HCT116 (cell line): Measurements from ENCODE around the gene IL1B. TPM values are rescaled to one million over a fixed set of nuclear protein-coding genes. Genes with fewer than 3 reads are reported as not detected.

Experiments used
- ATAC-seq: fragments of 200-7000 bp; cut with Tn5 transposase; 2 replicates; pipeline ENCODE4 v1.9.1; 2020; ENCODE audit warnings: mild to moderate bottlenecking, moderate library complexity
- BruUV-seq: library from RNA; stranded (reverse); fragments of 400-500 nt; replicated peaks from 2 replicates; lab custom pipeline; 2021; lab: Mats Ljungman, UMichigan
- CTCF ChIA-PET: fragments of 300-600 bp; sonication (Branson Sonifier 250); formaldehyde crosslinking; loops from one replicate; lab custom pipeline; 2021; ENCODE audit warnings: antibody characterized with exemption; lab: Charles Lee
- POLR2A ChIA-PET: fragments of 300-600, 350-600 bp; sonication (Branson Sonifier 250); formaldehyde crosslinking; loops from one replicate; lab custom pipeline; 2021; ENCODE audit warnings: antibody characterized with exemption; lab: Charles Lee
- RAD21 ChIA-PET, 2 experiments: fragments of 300-600 bp; sonication (Branson Sonifier 250); formaldehyde crosslinking; loops; one replicate each; lab custom pipeline; 2023; ENCODE audit warnings: low total read pairs in 2 of 2; ENCODE audit not compliant: uncharacterized antibody in 2 of 2, unreplicated experiment in 2 of 2, low non-redundant PET in 1 of 2; lab: Charles Lee
- DNase-seq: peaks from one replicate; pipeline ENCODE4 v3.0.0-alpha.2; 2010; ENCODE audit warnings: low read depth, low spot score
- H2AFZ ChIP-seq: fragments of 200-600 bp; shearing (Covaris generic), sonication (generic); 2 replicates; pipeline ENCODE4 v1.6.1; 2017; ENCODE audit warnings: low read depth, mixed run types, mixed read lengths, antibody characterized with exemption, low read length; ENCODE audit not compliant: poor library complexity, severe bottlenecking
- H3K27ac ChIP-seq: 2 replicates; pipeline ENCODE4 v1.5.1; 2012; ENCODE audit warnings: low read depth, low read length
- H3K27me3 ChIP-seq: fragments of 200-600 bp; sonication (generic); 2 replicates; pipeline ENCODE4 v1.6.1; 2016; ENCODE audit warnings: mixed run types, low read length, mixed read lengths; ENCODE audit not compliant: insufficient read depth
- H3K36me3 ChIP-seq, 2 experiments: fragments of 200-500 bp in 1 of 2; fragments of 200-600 bp in 1 of 2; sonication (Bioruptor generic) in 1 of 2; sonication (generic) in 1 of 2; 2 replicates each; pipeline versions ENCODE4 v1.5.1 to v1.6.1; 2014 to 2016; ENCODE audit warnings: low read length in 2 of 2, inconsistent platforms in 1 of 2, mixed read lengths in 1 of 2, mixed run types in 1 of 2; ENCODE audit not compliant: insufficient read depth in 2 of 2, control insufficient read depth in 1 of 2
- H3K4me1 ChIP-seq, 2 experiments: fragments of 200-600 bp in 1 of 2; sonication (generic) in 1 of 2; 2 replicates each; pipeline versions ENCODE4 v1.5.1 to v1.6.1; 2012 to 2017; ENCODE audit warnings: low read length in 2 of 2, inconsistent platforms in 1 of 2, mild to moderate bottlenecking in 1 of 2, mixed read lengths in 1 of 2, mixed run types in 1 of 2, moderate library complexity in 1 of 2; ENCODE audit not compliant: insufficient read depth in 2 of 2, control insufficient read depth in 1 of 2
- H3K4me2 ChIP-seq: fragments of 200-600 bp; sonication (generic); 2 replicates; pipeline ENCODE4 v1.6.1; 2017; ENCODE audit warnings: mixed run types, low read length, mixed read lengths
- H3K4me3 ChIP-seq, 2 experiments: fragments of 200-600 bp in 1 of 2; sonication (generic) in 1 of 2; replicated peaks in 1 of 2; 2 replicates each; pipeline ENCODE4 v1.5.1; 2011 to 2016; ENCODE audit warnings: low read length in 2 of 2, control low read depth in 1 of 2, low read depth in 1 of 2, mild to moderate bottlenecking in 1 of 2, mixed read lengths in 1 of 2, mixed run types in 1 of 2
- H3K79me2 ChIP-seq: fragments of 200-600 bp; sonication (generic); 2 replicates; pipeline ENCODE4 v1.6.1; 2017; ENCODE audit warnings: mild to moderate bottlenecking, mixed run types, low read length, moderate library complexity, mixed read lengths; ENCODE audit not compliant: insufficient read depth
- H3K9ac ChIP-seq: fragments of 200-600 bp; sonication (generic); 2 replicates; pipeline ENCODE4 v1.6.1; 2016; ENCODE audit warnings: low read length, mixed read lengths
- H3K9me2 ChIP-seq: fragments of 200-600 bp; sonication (generic), shearing (Covaris generic); 2 replicates; pipeline ENCODE4 v1.6.1; 2017; ENCODE audit warnings: mixed run types, mild to moderate bottlenecking, moderate library complexity; ENCODE audit not compliant: insufficient read depth
- H3K9me3 ChIP-seq, 2 experiments: fragments of 200-500 bp in 1 of 2; fragments of 200-600 bp in 1 of 2; sonication (Bioruptor generic) in 1 of 2; sonication (generic) in 1 of 2; 2 replicates each; pipeline ENCODE4 v1.6.1; 2014 to 2017; ENCODE audit warnings: low read length in 2 of 2, mixed read lengths in 2 of 2, inconsistent platforms in 1 of 2, low read depth in 1 of 2, mild to moderate bottlenecking in 1 of 2, mixed run types in 1 of 2, moderate library complexity in 1 of 2; ENCODE audit not compliant: control insufficient read depth in 1 of 2, insufficient read depth in 1 of 2
- H4K20me1 ChIP-seq: fragments of 200-600 bp; sonication (generic), shearing (Covaris generic); 2 replicates; pipeline ENCODE4 v1.6.1; 2017; ENCODE audit warnings: mixed run types, mild to moderate bottlenecking, moderate library complexity; ENCODE audit not compliant: insufficient read depth
- CBX3 ChIP-seq: IDR thresholded peaks from 2 replicates; pipeline ENCODE4 v1.6.1; 2012; ENCODE audit warnings: low read depth
- CEBPB ChIP-seq: IDR thresholded peaks from 2 replicates; pipeline ENCODE4 v1.6.1; 2012; ENCODE audit warnings: low read depth
- EGR1 ChIP-seq: IDR thresholded peaks from 2 replicates; pipeline ENCODE4 v1.6.1; 2012; ENCODE audit warnings: low read depth
- EZH2 ChIP-seq: fragments of 200-600 bp; sonication (generic); IDR thresholded peaks from 2 replicates; pipeline ENCODE4 v1.6.1; 2017; ENCODE audit warnings: antibody characterized with exemption, mixed run types
- EZH2phosphoT487 ChIP-seq: fragments of 200-600 bp; IDR thresholded peaks from 2 replicates; pipeline ENCODE4 v1.6.1; 2018; ENCODE audit warnings: antibody characterized with exemption, borderline replicate concordance
- FOSL1 ChIP-seq: IDR thresholded peaks from 2 replicates; pipeline ENCODE4 v1.6.1; 2012; ENCODE audit warnings: low read depth
- JUND ChIP-seq: IDR thresholded peaks from 2 replicates; pipeline ENCODE4 v1.6.1; 2012
- POLR2A ChIP-seq: IDR thresholded peaks from 2 replicates; pipeline ENCODE4 v1.7.0; 2011; ENCODE audit warnings: borderline replicate concordance; ENCODE audit not compliant: insufficient read depth, insufficient read length; ENCODE audit errors: extremely low read depth
- POLR2AphosphoS5 ChIP-seq: IDR thresholded peaks from 2 replicates; pipeline ENCODE4 v1.6.1; 2011; ENCODE audit warnings: mild to moderate bottlenecking, low read depth, low read length, moderate library complexity
- TCF7L2 ChIP-seq: IDR thresholded peaks from 2 replicates; pipeline ENCODE4 v1.7.0; 2011; ENCODE audit warnings: borderline replicate concordance, inconsistent platforms; ENCODE audit not compliant: insufficient read depth, insufficient read length; ENCODE audit errors: extremely low read depth
- YY1 ChIP-seq: IDR thresholded peaks from 2 replicates; pipeline ENCODE4 v1.6.1; 2011; ENCODE audit warnings: low read length, low read depth, moderate library complexity, mild to moderate bottlenecking; ENCODE audit not compliant: insufficient replicate concordance; ENCODE audit errors: extremely low read depth
- ZFX ChIP-seq: fragments of 450-650 bp; IDR thresholded peaks from 2 replicates; pipeline ENCODE4 v1.6.1; 2017
- ZNF274 ChIP-seq: fragments of 200-500 bp; sonication (Bioruptor generic); IDR thresholded peaks from 2 replicates; pipeline ENCODE4 v1.6.1; 2014; ENCODE audit warnings: mild to moderate bottlenecking, low read depth, low read length, inconsistent platforms
- intact Hi-C: fragments of 100-400 bp; cut with micrococcal nuclease; formaldehyde crosslinking; loops from 2 replicates; pipeline ENCODE4 v1.10.0; 2022
- total RNA-seq: library from RNA; stranded (reverse); gene quantifications from one replicate; pipeline ENCODE4 v1.2.1, GENCODE V29; 2021; ENCODE audit not compliant: unreplicated experiment
- TF ChIP-seq, protein P1 (sequence below): IDR thresholded peaks from 2 replicates; pipeline ENCODE4 v1.6.1; 2012; ENCODE audit warnings: low read depth
- TF ChIP-seq, protein P2 (sequence below), 3 experiments: fragments of 200-600 bp in 1 of 3; sonication (generic) in 1 of 3; IDR thresholded peaks in 2 of 3; conservative IDR thresholded peaks in 1 of 3; 2 replicates each; pipeline ENCODE4 v1.5.1; 2012 to 2017; ENCODE audit warnings: low read depth in 2 of 3, low read length in 2 of 3, antibody characterized with exemption in 1 of 3, borderline replicate concordance in 1 of 3, control low read depth in 1 of 3, mild to moderate bottlenecking in 1 of 3, mixed read lengths in 1 of 3, mixed run types in 1 of 3, moderate library complexity in 1 of 3; ENCODE audit not compliant: insufficient read depth in 1 of 3
- TF ChIP-seq, protein P3 (sequence below): IDR thresholded peaks from 2 replicates; pipeline ENCODE4 v1.6.1; 2012

Gene IL1B
- total RNA-seq, 1 experiment from 2014 or later: not detected

GRCh38 chr2:112885506-112885902, 48.9 kb upstream of the IL1B start:
- ChIA-PET RAD21 (interaction anchor here in 1 of 2 experiments (1.0 kb wide), 1 partner anchor 159 kb away, joined by 3 read pairs; no protein-coding TSS in a partner anchor), POLR2A (interaction anchor here (0.6 to 1.0 kb wide), 3 partner anchors 16 to 307 kb away, joined by 3 read pairs; no protein-coding TSS in a partner anchor), CTCF (interaction anchor here (0.7 to 3.3 kb wide), 14 partner anchors 8 to 261 kb away, joined by 3 to 50 read pairs (median 4); partner anchors contain the start of gene IL1B)
- H2AFZ ChIP-seq: no peak overlapping the region
- intact Hi-C loops: loop anchor here (1.0 to 5.0 kb wide), 3 partner anchors 56 to 283 kb away; no protein-coding TSS in a partner anchor
- no peaks in the 10 kb centered on the region for H3K36me3 ChIP-seq
- peaks cover 3 to 14% of the 10 kb centered on the region in 2 experiments; a peak in 3 of 4 replicates for H3K4me1 ChIP-seq
- H3K79me2 ChIP-seq: no peaks in the 10 kb centered on the region
- TF ChIP-seq CBX3 (no peak), YY1 (no peak), CEBPB (no peak), JUND (no peak), EGR1 (no peak), TCF7L2 (no peak), FOSL1 (no peak), ZNF274 (no peak), ZFX (no peak), POLR2A (no peak), POLR2AphosphoS5 (no peak), EZH2 (no peak), EZH2phosphoT487 (no peak)
- TF ChIP-seq, protein P1, sequence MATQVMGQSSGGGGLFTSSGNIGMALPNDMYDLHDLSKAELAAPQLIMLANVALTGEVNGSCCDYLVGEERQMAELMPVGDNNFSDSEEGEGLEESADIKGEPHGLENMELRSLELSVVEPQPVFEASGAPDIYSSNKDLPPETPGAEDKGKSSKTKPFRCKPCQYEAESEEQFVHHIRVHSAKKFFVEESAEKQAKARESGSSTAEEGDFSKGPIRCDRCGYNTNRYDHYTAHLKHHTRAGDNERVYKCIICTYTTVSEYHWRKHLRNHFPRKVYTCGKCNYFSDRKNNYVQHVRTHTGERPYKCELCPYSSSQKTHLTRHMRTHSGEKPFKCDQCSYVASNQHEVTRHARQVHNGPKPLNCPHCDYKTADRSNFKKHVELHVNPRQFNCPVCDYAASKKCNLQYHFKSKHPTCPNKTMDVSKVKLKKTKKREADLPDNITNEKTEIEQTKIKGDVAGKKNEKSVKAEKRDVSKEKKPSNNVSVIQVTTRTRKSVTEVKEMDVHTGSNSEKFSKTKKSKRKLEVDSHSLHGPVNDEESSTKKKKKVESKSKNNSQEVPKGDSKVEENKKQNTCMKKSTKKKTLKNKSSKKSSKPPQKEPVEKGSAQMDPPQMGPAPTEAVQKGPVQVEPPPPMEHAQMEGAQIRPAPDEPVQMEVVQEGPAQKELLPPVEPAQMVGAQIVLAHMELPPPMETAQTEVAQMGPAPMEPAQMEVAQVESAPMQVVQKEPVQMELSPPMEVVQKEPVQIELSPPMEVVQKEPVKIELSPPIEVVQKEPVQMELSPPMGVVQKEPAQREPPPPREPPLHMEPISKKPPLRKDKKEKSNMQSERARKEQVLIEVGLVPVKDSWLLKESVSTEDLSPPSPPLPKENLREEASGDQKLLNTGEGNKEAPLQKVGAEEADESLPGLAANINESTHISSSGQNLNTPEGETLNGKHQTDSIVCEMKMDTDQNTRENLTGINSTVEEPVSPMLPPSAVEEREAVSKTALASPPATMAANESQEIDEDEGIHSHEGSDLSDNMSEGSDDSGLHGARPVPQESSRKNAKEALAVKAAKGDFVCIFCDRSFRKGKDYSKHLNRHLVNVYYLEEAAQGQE: no peak
- TF ChIP-seq, protein P2, sequence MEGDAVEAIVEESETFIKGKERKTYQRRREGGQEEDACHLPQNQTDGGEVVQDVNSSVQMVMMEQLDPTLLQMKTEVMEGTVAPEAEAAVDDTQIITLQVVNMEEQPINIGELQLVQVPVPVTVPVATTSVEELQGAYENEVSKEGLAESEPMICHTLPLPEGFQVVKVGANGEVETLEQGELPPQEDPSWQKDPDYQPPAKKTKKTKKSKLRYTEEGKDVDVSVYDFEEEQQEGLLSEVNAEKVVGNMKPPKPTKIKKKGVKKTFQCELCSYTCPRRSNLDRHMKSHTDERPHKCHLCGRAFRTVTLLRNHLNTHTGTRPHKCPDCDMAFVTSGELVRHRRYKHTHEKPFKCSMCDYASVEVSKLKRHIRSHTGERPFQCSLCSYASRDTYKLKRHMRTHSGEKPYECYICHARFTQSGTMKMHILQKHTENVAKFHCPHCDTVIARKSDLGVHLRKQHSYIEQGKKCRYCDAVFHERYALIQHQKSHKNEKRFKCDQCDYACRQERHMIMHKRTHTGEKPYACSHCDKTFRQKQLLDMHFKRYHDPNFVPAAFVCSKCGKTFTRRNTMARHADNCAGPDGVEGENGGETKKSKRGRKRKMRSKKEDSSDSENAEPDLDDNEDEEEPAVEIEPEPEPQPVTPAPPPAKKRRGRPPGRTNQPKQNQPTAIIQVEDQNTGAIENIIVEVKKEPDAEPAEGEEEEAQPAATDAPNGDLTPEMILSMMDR (IDR thresholded peaks at IDR 0.05 in 2 of 3, conservative IDR thresholded peaks at IDR 0.05 in 1 of 3; ENCODE audit: borderline replicate concordance in 1 of 3, insufficient read depth in 1 of 3, low read depth in 2 of 3, low read length in 2 of 3): no peak
- TF ChIP-seq, protein P3, sequence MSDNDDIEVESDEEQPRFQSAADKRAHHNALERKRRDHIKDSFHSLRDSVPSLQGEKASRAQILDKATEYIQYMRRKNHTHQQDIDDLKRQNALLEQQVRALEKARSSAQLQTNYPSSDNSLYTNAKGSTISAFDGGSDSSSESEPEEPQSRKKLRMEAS: no peak
- H3K9me2 ChIP-seq: no peaks in the 10 kb centered on the region
- DNase-seq (no peak), ATAC-seq (no peak)
- H3K9ac ChIP-seq: no peak overlapping the region
- no peak overlapping the region for H3K27ac ChIP-seq
- H3K4me2 ChIP-seq: no peak overlapping the region
- no peak overlapping the region for H3K4me3 ChIP-seq
- no peaks in the 10 kb centered on the region for H4K20me1 ChIP-seq
- no TSS peak for BruUV-seq
- no peaks in the 10 kb centered on the region for H3K9me3 ChIP-seq
- no peaks in the 10 kb centered on the region for H3K27me3 ChIP-seq
